Vagina (tissue), 2 donors: ENCODE measurements around the gene IGF2BP3.

Source experiments
- POLR2AphosphoS5 ChIP-seq, 2 donors: sonication (generic); formaldehyde crosslinking; IDR thresholded peaks; one replicate each; pipeline ENCODE4 v1.9.0; 2017; ENCODE audit warnings: antibody characterized with exemption in 2 of 2, mild to moderate bottlenecking in 2 of 2, low read depth in 1 of 2; ENCODE audit not compliant: insufficient read depth in 1 of 2
- TF ChIP-seq, protein P1 (sequence below), 3 experiments: fragments of 450-650 bp in 2 of 3; fragments of 200-600 bp in 1 of 3; sonication (generic) in 1 of 3; IDR thresholded peaks; one replicate each; pipeline ENCODE4 v1.5.1; 2017 to 2019; ENCODE audit warnings: antibody characterized with exemption in 3 of 3, mild to moderate bottlenecking in 2 of 3, moderate library complexity in 2 of 3

DNA sequence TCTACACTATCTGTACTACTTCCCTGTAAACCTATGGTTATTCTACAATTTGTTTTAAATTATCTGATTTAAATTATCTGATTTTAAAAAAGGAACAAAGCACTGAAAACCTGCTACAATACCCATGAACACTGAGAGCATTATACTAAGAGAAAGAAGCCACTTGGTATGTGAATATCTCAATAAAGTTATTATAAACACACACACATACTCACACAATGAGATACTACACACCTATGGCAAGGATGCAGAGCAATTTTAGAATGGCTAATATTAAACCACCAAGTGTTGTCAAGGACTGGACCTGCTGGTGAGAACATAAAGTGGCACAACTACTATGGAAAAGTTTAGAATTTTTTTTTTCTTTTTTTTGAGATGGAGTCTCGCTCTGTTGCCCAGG is 82.7 kb downstream of the IGF2BP3 start:
- no peak for TF ChIP-seq POLR2AphosphoS5 (IDR thresholded peaks at IDR 0.05; ENCODE audit: insufficient read depth in 1 of 2, low read depth in 1 of 2)
- TF ChIP-seq, protein P1, sequence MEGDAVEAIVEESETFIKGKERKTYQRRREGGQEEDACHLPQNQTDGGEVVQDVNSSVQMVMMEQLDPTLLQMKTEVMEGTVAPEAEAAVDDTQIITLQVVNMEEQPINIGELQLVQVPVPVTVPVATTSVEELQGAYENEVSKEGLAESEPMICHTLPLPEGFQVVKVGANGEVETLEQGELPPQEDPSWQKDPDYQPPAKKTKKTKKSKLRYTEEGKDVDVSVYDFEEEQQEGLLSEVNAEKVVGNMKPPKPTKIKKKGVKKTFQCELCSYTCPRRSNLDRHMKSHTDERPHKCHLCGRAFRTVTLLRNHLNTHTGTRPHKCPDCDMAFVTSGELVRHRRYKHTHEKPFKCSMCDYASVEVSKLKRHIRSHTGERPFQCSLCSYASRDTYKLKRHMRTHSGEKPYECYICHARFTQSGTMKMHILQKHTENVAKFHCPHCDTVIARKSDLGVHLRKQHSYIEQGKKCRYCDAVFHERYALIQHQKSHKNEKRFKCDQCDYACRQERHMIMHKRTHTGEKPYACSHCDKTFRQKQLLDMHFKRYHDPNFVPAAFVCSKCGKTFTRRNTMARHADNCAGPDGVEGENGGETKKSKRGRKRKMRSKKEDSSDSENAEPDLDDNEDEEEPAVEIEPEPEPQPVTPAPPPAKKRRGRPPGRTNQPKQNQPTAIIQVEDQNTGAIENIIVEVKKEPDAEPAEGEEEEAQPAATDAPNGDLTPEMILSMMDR (IDR thresholded peaks at IDR 0.05) = no peak
